Measurements from ENCODE around the gene EXOSC3. TPM values are rescaled to one million over a fixed set of nuclear protein-coding genes. Genes with fewer than 3 reads are reported as not detected.
"Not testable (repeated sequence)": the region's sequence is repeated elsewhere in the genome, so short reads cannot be mapped to it uniquely, and the experiment has no call there.

The EXOSC3 gene
- total RNA-seq, 1 experiment from 2014 or later: 81.0 TPM

DNA sequence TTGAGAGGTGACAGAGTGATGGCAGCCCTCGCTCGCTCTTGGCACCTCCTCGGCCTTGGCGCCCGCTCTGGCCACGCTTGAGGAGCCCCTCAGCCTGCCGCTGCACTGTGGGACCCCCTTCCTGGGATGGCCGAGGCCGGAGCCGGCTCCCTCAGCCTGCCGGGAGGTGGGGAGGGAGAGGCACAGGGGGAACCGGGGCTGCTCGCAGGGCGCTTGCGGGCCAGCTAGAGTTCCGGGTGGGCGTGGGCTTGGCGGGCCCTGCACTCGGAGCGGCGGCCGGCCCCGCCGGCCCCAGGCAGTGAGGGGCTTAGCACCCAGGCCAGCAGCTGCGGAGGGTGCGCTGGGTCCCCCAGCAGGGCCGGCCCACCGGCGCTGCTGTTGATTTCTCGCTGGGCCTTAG is 33.2 kb downstream of the EXOSC3 start:
- DNase-seq; H3K23me2 ChIP-seq (ENCODE audit: insufficient read length, low read depth, low read length, poor library complexity, severe bottlenecking); H3K27me3 ChIP-seq (ENCODE audit: insufficient read depth, low read length); H2AK5ac ChIP-seq (ENCODE audit: insufficient read length, low read length); H3K27ac ChIP-seq (ENCODE audit: insufficient read length, low read depth, low read length); H3K23ac ChIP-seq (ENCODE audit: insufficient read length, low read depth, low read length); H3K27me3 Mint-ChIP-seq (ENCODE audit: low read depth); H3K27ac Mint-ChIP-seq; H3K9me3 ChIP-seq (ENCODE audit: control insufficient read depth, low read depth, low read length); H3K18ac ChIP-seq (ENCODE audit: insufficient read length, low read depth, low read length); H2BK5ac ChIP-seq (ENCODE audit: insufficient read length, low read length); H3K4me1 ChIP-seq (ENCODE audit: insufficient read depth, low read length); H3K9me3 Mint-ChIP-seq; H2BK12ac ChIP-seq (ENCODE audit: insufficient read length, low read depth, low read length); H2BK120ac ChIP-seq (ENCODE audit: low read depth, low read length, poor library complexity, severe bottlenecking); H4K8ac ChIP-seq (replicated peaks; ENCODE audit: insufficient read length, low read depth, low read length); H3K14ac ChIP-seq (ENCODE audit: insufficient read depth, low read length); H3T11ph ChIP-seq (ENCODE audit: low read length); H3K4ac ChIP-seq (ENCODE audit: low read depth, low read length); H3K79me1 ChIP-seq (ENCODE audit: insufficient read depth, low read depth, low read length, poor library complexity, severe bottlenecking); H4K91ac ChIP-seq (ENCODE audit: insufficient read length, low read depth, low read length); H3K9ac ChIP-seq (ENCODE audit: extremely low read depth, insufficient read length, low read length); H4K5ac ChIP-seq (ENCODE audit: insufficient read length, low read depth, low read length); H3K36me3 Mint-ChIP-seq (ENCODE audit: insufficient read depth in 1 of 3, low read depth in 3 of 3); H2AFZ ChIP-seq (ENCODE audit: low read length); H4K20me1 ChIP-seq (ENCODE audit: control insufficient read depth, insufficient read depth, insufficient read length); H3K4me2 ChIP-seq (ENCODE audit: insufficient read depth, insufficient read length, low read length); H3K56ac ChIP-seq (ENCODE audit: insufficient read length, low read depth, low read length); H2BK15ac ChIP-seq (ENCODE audit: low read depth, low read length); H3K4me3 Mint-ChIP-seq; H3K79me2 ChIP-seq (ENCODE audit: insufficient read depth, low read length); H2BK20ac ChIP-seq (ENCODE audit: low read depth, low read length, poor library complexity, severe bottlenecking): not testable (repeated sequence)
- no CpG with 5 or more reads among the region's 30 CpGs for WGBS (ENCODE audit: extremely low coverage, insufficient read length, low lambda C conversion rate)
- H3K4me1 Mint-ChIP-seq: peaks cover 11 to 12% of the 10 kb centered on the region in 2 experiments
